Iris pigment epithelial cell (primary cell): ENCODE results near the gene RPLP2.

Experiments used
- DNase-seq: peaks from one replicate; pipeline ENCODE4 v3.0.0-alpha.2; 2011; ENCODE audit warnings: low read depth

Gene RPLP2

DNA sequence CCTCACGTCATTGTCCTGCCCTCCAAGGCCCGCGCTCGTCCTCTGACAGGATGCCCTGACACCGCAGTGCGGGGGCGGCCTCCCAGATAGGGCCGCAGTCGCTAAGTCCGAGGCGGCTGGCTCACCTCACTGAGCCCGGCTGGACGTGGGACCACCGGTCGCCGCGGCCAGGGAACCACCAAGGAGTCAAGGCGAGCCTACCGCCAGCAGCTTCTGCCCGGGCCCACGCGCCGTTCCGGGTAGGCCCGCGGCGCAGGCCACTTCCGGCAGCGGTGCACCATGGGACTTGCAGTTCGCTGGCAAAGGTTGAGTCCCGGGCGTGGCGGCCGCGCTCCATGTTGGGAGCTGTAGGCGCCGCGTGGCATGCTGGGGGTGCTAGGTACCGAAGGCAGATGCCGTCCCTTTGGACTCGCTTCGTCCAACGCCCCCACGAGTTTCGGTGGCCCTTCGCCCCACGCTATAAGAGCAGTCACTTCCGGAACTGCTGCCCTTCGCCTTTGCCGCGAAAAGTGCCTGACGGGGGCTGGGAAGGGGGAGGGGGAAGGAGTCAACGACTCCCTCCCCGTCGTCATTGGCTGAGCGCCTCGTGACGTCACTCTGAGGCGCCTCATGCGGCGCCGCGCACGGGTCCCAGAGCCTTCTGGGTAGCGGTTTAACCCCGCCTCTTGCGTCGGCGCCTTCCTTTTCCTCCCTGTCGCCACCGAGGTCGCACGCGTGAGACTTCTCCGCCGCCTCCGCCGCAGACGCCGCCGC lies at the start of gene RPLP2:
Gene RPLP2, plus strand, starts transcription at position 681 of the 753 bp plus-strand sequence. CDS start 268 bp downstream, outside the sequence.
- peak; percentile 97 for DNase-seq

DNA sequence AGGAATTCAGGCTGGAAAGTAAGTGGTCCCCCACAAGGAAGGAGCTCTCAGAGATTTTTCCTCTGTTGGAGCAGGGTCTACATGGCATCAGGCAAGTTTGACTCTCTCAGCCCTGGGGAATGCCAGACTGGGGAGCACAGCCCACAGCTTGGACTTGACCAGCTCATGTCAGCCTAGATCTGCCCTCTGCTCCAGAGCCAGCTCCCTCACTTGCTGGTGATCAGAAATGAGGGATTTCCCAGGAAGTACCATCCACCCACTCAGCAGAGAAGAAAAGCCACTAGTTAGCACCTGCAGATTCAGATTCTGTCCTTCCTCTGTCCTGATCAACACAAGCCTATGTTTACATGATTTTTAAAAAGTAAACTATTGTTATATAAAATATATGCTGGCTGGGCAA lies 49.5 kb upstream of the RPLP2 start:
- no peak for DNase-seq

- DNase-seq: no peak
These were observed 48.1 kb upstream of the RPLP2 start for GRCh38 chr11:761526-762108.

DNA sequence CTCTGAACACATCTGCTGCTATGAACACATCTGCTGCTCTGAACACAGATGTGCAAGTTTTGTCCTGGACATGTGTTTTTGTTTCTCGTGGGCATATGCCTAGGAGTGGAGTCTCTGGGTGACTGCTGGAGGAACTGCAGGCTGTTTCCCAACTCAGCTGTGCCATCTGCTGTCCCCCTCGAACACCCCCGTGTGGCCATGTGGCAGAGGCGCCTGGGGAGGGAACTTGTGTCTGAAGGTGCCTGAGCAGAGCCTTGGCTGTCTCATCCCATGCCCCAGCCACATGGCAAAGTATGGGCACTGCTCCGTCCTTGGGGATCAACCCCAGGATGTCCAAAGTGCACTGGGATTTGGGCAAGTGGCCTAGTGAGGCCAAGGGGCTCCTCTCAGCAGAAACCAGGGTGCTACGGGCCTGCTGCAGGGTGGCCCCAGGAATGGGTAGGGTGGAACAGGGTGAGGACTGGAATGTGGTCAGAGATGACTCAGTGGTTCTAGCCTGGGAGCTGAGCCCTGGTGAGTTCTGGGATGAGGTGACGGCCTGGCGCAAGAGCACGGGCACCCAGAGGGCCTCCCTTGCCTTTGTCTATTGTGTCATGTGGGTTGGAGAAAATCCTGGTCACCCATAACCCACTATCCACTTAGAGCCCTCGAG lies 47.2 kb upstream of the RPLP2 start:
- DNase-seq: peak; percentile 87

DNA sequence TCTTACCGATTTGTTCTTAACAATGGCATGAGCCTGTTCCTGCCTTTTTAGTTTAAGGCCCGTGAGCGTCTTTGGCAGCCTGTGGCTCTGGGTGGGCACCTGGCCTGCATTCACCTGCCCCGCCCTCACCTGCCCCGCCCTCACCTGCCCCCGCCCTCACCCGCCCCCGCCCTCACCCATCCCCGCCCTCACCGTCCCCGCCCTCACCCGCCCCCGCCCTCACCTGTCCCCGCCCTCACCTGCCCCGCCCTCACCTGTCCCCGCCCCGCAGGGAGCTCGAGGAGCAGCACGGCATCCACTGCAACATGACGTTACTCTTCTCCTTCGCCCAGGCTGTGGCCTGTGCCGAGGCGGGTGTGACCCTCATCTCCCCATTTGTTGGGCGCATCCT lies 46.7 kb upstream of the RPLP2 start:
- no peak for DNase-seq

DNA sequence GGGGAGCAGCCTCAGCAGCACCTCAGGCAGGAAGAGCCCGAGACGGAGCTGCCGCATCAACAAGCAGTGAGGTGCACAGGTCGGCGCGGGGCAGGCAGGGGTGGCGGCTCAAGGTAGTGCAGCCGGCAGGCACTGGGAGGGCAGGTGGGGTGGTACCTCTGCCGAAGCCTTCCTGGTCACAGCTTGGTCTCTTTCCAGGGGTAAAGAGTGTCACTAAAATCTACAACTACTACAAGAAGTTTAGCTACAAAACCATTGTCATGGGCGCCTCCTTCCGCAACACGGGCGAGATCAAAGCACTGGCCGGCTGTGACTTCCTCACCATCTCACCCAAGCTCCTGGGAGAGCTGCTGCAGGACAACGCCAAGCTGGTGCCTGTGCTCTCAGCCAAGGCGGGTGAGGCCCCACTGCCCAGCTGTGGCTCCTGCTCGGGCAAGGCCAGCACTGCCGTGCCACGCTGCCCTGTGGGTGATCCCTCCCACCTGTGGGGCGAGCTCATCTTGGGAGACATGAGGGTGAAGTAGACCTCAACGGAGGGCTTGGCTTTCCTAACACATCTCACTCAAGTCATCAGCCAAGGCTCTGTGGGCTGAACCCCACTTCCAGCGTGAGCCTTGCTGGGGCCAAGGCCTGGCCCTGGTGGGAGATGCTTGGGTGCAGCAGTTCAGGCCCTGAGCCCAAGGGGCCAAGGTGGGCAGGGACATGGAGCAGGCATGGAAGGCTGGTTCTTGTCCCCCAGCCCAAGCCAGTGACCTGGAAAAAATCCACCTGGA lies 46.0 kb upstream of the RPLP2 start:
- DNase-seq: no peak

DNA sequence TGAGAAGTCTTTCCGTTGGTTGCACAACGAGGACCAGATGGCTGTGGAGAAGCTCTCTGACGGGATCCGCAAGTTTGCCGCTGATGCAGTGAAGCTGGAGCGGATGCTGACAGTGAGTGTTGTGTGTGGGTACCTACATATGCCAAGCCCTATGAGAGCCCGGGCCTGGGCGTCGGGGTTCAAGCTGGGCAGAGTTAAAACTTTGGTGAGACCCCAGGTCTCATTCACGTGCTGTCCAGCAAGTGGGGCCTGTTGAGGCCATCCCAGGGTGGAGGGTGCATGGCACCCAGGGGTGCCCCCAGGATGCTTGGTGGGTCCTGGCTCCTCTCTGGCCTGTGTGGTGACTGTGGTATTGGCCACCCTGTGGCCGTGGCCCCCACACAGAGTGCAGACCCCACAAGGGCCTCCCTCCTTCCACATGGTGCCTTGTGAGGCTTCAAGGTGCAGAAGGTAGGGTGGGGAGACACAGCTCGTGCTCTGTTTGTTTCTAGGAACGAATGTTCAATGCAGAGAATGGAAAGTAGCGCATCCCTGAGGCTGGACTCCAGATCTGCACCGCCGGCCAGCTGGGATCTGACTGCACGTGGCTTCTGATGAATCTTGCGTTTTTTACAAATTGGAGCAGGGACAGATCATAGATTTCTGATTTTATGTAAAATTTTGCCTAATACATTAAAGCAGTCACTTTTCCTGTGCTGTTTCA lies 45.3 kb upstream of the RPLP2 start:
- no peak for DNase-seq

- peak; percentile 46 for DNase-seq
These were observed 44.6 kb upstream of the RPLP2 start for GRCh38 chr11:765025-765801.

GRCh38 chr11:765802-766091 lies 44.0 kb upstream of the RPLP2 start:
- DNase-seq: no peak

DNA sequence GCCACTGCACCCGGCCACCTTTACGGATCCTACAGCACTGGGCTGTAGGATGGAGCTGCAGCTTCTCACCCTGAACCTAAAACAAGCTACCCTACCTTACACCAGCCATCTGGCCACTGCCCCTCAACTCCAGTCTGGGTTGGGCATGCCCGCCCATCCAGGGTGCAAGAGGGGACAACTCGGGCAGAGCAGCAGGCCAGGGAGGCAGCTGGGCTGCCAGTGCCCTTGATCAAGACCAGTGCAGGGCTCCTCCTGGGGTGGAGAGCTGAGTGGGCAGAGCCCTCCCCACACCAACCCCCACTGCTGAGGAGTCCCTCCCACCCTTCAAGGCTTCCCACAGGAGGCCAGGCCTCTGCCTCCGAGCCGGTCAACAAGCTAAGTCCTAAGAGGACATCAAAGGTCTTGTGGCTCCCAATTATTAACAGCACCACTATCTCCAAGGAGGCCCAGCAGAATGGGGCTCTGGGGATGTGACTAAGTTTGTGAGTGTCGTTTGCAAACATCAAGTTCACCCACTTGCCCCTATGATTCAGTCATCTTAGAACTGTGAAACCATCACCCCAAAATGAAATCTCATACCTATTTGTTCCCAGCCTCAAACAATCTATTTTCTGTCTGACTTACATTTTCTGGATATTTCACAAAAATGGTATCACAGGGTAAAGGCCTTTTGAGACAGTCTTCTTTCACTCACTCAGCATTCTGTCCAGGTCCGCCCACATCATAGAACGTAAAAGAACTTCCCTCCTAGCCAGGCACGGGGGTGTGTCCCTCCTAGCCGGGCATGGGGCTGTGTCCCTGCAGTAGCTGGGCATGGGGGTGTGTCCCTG lies 43.4 kb upstream of the RPLP2 start:
- no peak for DNase-seq

GRCh38 chr11:766936-767210 lies 42.9 kb upstream of the RPLP2 start:
- DNase-seq: no peak

DNA sequence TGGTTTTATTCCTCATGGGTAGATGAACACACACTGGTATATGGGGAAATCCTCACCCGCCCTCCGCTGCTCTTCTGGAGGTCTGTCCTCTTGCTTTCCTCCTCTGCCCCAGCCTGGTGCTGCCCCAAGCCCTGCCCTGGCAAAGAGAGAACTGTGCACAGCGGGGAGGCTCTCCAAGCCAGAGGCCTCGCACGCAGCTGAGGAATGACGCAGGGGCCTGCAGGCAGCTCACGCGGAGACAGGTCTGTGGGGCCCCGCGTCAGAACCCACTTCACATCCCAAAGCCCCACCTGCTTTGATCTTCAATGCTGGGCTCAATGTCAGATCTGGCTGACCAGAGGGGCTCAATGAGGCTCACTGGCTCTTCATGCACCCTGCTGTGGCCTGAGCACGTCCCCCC lies 42.5 kb upstream of the RPLP2 start:
- no peak for DNase-seq

DNA sequence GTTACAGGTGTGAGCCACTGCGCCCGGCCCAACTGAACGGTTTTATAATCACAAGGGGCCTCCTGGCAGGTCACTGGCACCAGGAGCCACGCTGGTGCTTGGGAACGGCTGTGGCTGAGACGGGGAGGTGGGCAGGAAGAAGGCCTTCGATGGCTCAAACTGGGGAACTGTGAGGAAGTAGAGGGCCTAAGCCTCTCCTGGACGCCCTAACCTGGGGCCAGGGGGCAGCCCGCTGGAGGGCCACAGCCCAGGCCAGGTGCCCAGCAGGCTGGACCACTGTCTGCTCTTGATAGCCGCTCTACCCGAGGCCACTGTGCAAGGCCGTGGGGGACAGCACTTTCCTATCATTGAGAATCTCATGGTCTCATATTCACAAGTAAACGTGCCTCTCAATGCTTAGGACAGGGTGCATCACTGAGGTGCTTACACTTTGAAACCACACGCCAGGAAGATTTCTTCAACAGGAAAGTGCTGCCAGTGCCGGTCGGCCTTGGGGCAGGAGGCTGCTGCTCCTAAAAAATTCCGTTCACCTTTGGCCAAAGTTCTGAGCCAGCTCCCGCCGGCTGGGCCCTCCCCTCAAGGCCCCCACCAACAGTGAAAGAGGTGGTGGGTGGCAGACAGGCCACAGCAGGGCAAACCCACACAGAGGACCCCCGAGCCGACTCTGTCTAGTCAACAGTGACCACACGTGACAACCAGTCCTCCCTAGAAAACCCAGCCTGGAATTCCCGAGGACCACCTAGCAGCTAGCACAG lies 39.7 kb upstream of the RPLP2 start:
- DNase-seq: no peak

- no peak for DNase-seq
These were observed 38.8 kb upstream of the RPLP2 start for GRCh38 chr11:770642-771616.

GRCh38 chr11:771617-772204 lies 38.1 kb upstream of the RPLP2 start:
- no peak for DNase-seq

DNA sequence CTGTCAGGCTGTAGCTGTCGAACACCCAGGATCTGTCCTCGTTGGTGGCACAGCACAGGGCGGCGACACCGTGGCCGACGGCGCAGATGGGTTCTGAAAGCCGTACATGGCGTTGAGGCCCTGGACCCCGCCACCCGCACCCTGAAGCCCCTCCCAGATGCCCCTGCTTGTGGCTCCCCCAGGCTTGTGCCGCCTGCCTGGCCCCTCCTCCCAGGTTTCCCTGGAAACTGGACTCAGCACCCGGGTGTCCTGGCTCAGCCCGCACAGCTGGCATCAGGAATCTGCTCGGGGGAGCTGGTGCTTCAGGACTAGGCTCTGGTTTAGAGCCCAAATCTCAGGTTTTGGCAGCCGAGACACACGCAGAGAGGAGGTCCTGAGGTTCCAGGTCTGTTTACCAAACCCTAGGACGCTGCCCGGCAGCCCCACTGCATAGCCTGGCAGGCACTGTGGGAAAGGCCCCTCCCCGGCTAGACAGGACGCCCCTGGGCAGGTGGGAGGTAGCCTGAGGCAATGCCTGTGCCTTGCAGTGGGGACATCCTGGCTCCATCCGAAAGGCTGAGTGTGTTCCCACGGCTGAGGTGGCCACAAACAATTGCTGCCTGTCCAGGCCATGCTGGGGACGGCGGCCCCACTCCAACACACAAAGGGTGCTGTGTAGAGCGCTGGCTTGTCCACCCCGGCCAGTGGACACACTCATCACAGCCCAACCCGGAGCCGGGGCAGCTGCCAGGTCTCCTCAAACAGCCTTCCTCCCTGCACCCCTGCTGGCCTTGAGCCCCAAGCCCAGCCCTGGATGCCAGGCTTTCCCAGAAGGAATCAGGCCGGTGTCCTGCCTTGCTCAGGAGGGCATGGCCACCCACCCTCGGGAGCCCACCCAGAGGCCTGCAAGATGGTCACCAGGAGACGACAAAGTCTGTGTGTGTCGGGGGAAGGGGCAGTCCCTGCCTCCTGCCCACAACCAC lies 37.1 kb upstream of the RPLP2 start:
- no peak for DNase-seq

DNA sequence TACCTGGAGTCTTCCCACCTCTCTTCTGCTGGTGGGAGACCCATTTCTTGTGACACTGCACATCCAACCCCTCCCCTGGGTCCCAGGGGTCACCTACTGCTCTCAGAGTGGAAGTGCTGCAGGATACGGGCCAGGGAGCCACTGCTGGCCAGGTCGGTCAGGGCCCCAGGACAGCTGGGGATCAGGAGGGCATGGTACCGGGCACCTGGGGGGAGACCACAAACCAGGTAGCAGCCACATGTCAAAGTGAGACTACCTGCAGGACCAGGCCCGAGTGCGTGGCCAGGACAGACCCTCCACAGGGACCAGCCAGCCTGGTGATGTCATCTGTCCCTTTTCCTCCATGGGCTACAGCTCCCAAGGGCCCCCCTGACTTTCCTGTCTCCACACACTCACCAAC lies 36.3 kb upstream of the RPLP2 start:
- DNase-seq: no peak
